ENCODE measurements around the gene ZNF205.

Gene ZNF205

DNA sequence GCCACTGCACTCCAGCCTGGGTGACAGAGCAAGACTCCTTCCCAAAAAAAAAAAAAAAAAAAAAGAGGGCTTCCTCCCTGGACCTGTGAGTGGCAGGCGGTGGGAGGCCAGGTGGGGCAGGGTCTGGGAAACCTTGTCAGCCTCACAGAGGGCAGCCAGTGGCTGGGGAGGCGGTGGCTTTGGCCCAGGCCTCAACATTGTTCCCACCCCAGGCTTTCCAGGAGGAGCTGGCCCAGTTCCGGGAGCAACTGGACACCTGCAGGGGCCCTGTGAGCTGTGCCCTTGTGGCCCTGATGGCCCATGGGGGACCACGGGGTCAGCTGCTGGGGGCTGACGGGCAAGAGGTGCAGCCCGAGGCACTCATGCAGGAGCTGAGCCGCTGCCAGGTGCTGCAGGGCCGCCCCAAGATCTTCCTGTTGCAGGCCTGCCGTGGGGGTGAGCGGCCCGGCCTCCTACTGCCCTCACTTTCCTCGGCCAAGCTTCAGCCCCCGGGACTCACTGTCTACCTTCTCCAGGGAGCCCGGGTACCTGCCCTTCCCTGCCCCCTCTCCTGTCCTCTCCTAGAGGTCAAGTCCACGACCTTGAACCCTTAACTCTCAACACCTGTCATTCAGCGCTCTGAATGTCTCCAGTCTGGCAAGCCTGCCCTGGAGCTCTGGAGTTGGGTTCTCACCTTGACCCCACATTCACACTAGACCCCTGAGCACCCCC is 34.8 kb downstream of the ZNF205 start:
- no peaks in the 10 kb centered on the region for H3K9me3 ChIP-seq (ENCODE audit: control insufficient read depth, low read length)
- no peak overlapping the region for H3K4me3 ChIP-seq (ENCODE audit: low read length)
- no peak overlapping the region for H3K9ac ChIP-seq (ENCODE audit: low read length)
- no peak for DNase-seq (ENCODE audit: low read depth)
- H3K36me3 ChIP-seq (ENCODE audit: control insufficient read depth, insufficient read depth, low read length, severe bottlenecking), result peaks cover under 1% of the 10 kb centered on the region
- peaks cover 10% of the 10 kb centered on the region for H3K4me1 ChIP-seq (ENCODE audit: control insufficient read depth, insufficient read depth, low read length)
- no peaks in the 10 kb centered on the region for H3K27me3 ChIP-seq (replicated peaks; ENCODE audit: control insufficient read depth, insufficient read depth, low read length)

DNA sequence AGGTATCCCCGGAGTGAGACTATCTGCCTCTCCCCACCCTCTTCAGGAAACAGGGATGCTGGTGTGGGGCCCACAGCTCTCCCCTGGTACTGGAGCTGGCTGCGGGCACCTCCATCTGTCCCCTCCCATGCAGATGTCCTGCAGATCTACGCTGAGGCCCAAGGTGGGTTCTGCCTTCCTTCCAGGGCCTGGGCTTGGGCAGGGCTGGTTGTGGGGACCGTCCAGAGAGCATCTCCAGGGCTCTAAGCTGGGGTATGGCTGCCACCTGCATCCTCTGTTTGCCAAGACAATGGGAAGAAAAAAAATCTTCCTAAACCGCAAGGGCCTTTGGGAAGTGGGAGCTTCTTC is 35.3 kb downstream of the ZNF205 start:
- DNase-seq (ENCODE audit: low read depth), result no peak
- Histone ChIP-seq H3K9ac (ENCODE audit: low read length) (no peak overlapping the region), H3K27me3 (replicated peaks; ENCODE audit: control insufficient read depth, insufficient read depth, low read length) (no peaks in the 10 kb centered on the region), H3K4me3 (ENCODE audit: low read length) (no peak overlapping the region), H3K36me3 (ENCODE audit: control insufficient read depth, insufficient read depth, low read length, severe bottlenecking) (no peaks in the 10 kb centered on the region), H3K9me3 (ENCODE audit: control insufficient read depth, low read length) (no peaks in the 10 kb centered on the region), H3K4me1 (ENCODE audit: control insufficient read depth, insufficient read depth, low read length) (peaks cover 13% of the 10 kb centered on the region)

DNA sequence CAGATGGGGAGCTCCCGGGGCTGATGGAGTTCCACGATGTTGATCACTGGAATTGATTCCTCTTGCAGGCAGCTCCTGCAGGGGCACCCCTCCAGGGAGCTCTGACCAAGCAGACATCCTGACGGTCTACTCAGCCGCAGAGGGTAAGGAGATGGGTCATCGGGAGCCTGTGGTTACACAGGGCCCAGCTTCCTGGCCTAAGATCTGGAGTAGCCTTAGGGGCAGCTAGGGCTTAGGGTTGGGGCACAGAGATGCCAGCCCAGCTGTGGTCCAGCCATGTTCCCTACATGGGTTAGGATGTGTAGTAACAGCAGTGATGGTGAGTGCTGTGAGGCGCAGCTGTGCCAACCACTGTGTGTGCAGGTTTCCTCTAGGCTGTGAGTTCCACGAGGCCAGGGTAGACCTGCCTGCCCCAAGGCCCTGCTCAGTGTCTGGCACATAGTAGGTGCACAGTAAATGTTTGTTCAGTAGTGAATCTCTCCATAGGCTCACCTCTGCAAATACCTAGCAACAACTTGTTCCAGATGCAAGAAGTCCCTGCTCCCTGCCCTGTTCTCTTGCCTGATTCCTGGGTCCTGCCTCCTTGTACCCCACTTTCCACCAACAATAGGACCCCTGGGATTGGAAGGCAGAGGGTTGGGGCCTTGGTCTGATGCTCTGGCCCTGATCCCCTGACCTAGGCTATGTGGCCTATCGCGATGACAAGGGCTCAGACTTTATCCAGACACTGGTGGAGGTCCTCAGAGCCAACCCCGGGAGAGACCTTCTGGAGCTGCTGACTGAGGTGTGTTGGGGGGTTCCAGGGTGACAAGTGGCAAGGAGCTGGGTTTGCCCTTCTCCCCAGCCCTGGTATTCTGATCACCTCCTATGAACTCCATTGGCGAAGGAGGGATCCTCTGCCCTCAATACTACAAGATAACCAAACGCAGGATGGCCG is 36.1 kb downstream of the ZNF205 start:
- H3K9me3 ChIP-seq (ENCODE audit: control insufficient read depth, low read length), result no peaks in the 10 kb centered on the region
- H3K4me3 ChIP-seq (ENCODE audit: low read length), result no peak overlapping the region
- no peak overlapping the region for H3K9ac ChIP-seq (ENCODE audit: low read length)
- H3K36me3 ChIP-seq (ENCODE audit: control insufficient read depth, insufficient read depth, low read length, severe bottlenecking), result no peaks in the 10 kb centered on the region
- no peaks in the 10 kb centered on the region for H3K27me3 ChIP-seq (replicated peaks; ENCODE audit: control insufficient read depth, insufficient read depth, low read length)
- DNase-seq (ENCODE audit: low read depth), result no peak
- H3K4me1 ChIP-seq (ENCODE audit: control insufficient read depth, insufficient read depth, low read length), result peaks cover 13% of the 10 kb centered on the region

DNA sequence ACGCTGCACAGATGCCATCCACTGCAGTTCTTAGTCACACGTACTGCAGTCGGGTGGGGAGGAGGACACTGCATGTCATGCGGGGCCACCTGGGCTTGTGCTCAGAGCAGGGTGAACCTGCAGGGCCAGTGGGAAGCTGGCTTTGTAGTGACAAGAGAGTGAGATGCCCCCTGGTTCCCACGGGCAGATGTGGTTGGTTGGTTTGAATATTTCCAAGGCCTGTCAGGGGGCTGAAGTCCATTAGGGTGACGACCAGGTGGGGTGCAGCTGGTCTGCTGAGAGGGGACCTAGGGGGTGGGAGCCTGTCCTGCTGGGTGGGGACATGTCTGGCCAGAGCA is 36.8 kb downstream of the ZNF205 start:
- H3K4me1 ChIP-seq (ENCODE audit: control insufficient read depth, insufficient read depth, low read length), result peaks cover 13% of the 10 kb centered on the region
- H3K27me3 ChIP-seq (replicated peaks; ENCODE audit: control insufficient read depth, insufficient read depth, low read length), result no peaks in the 10 kb centered on the region
- H3K36me3 ChIP-seq (ENCODE audit: control insufficient read depth, insufficient read depth, low read length, severe bottlenecking), result no peaks in the 10 kb centered on the region
- H3K9ac ChIP-seq (ENCODE audit: low read length), result peak overlapping the region; percentile 94
- no peaks in the 10 kb centered on the region for H3K9me3 ChIP-seq (ENCODE audit: control insufficient read depth, low read length)
- DNase-seq (ENCODE audit: low read depth), result no peak
- no peak overlapping the region for H3K4me3 ChIP-seq (ENCODE audit: low read length)

DNA sequence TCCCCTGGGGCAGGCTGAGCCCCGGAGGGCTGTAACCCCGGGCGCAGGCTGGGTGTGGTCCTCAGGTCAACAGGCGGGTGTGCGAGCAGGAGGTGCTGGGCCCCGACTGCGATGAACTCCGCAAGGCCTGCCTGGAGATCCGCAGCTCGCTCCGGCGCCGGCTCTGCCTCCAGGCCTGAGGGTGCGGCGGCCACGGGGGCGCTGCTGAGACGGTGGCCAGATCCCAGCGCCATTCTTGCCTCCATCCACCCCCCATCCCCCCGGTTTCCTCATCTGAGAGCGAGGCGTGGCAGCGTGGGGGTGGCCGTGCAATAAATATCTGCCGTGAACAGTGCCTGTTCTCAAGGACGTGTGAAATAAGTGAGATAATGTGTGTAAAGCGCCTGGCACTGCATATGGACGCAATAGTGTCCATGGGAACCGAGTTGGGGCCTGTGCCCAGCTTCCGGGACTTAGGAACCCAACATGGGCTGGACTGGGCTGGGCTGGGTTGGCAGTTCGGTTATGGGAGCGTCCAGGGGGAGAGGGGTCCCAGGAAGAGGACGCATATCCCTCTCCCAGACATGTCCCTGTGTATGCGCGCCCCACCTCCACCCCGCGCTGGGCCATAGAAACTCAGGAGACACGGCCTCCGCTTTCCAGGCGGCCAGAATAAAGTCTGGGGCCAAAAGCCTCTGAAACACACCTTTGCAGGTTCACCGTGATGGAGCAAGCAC is 37.4 kb downstream of the ZNF205 start:
- Histone ChIP-seq H3K27me3 (replicated peaks; ENCODE audit: control insufficient read depth, insufficient read depth, low read length) (no peaks in the 10 kb centered on the region), H3K36me3 (ENCODE audit: control insufficient read depth, insufficient read depth, low read length, severe bottlenecking) (no peaks in the 10 kb centered on the region)
- DNase-seq (ENCODE audit: low read depth), result peak; percentile 76

DNA sequence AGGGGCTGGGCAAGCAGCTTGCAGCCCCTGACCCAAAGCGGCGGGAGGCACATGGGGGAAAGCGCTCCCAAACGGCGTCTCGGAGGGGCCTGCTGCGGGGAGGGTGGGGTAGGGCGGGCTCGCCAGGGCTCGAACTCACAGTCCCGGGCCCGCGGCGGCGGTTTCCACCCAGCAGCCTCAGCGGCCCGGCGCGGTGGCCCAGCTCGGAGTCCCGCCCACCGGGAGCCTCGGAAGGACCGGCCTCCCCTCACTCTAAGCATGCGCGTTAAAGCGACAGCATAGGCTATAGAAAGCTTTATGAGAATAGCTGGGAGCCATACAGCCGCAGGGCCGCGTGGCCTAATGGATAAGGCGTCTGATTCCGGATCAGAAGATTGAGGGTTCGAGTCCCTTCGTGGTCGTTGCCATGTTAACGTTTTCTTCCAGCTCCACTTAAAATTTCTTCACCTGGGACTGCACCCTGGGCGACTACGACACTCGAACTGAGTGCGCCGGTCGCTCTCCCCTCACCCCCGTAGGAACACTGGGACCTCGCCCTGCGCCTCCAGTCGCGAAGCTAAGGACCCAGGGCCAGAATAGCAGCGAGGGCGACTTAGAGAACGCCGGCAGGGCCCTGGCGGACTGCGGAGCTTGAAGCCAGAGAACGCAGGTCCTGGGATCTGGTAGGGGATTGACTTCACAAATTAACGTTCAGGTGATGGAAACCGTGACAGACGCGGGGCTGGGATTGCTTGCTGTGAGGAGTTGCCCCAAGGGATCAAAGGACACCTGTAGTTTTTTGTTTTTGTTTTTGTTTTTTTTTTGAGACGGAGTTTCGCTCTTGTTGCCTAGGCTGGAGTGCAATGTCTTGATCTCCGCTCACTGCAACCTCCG is 38.2 kb downstream of the ZNF205 start:
- H3K9ac ChIP-seq (ENCODE audit: low read length), result peak overlapping the region; percentile 94
- peaks cover 13% of the 10 kb centered on the region for H3K4me1 ChIP-seq (ENCODE audit: control insufficient read depth, insufficient read depth, low read length)
- no peaks in the 10 kb centered on the region for H3K27me3 ChIP-seq (replicated peaks; ENCODE audit: control insufficient read depth, insufficient read depth, low read length)
- H3K9me3 ChIP-seq (ENCODE audit: control insufficient read depth, low read length), result no peaks in the 10 kb centered on the region
- DNase-seq (ENCODE audit: low read depth), result peak; percentile 99
- peak overlapping the region; percentile 93 for H3K4me3 ChIP-seq (ENCODE audit: low read length)
- H3K36me3 ChIP-seq (ENCODE audit: control insufficient read depth, insufficient read depth, low read length, severe bottlenecking), result no peaks in the 10 kb centered on the region

More for the DNA sequence above, 37.4 kb downstream of the ZNF205 start:
- Histone ChIP-seq H3K4me3 (ENCODE audit: low read length) (peak overlapping the region; percentile 93), H3K9ac (ENCODE audit: low read length) (peak overlapping the region; percentile 94), H3K4me1 (ENCODE audit: control insufficient read depth, insufficient read depth, low read length) (peaks cover 13% of the 10 kb centered on the region), H3K9me3 (ENCODE audit: control insufficient read depth, low read length) (no peaks in the 10 kb centered on the region)

DNA sequence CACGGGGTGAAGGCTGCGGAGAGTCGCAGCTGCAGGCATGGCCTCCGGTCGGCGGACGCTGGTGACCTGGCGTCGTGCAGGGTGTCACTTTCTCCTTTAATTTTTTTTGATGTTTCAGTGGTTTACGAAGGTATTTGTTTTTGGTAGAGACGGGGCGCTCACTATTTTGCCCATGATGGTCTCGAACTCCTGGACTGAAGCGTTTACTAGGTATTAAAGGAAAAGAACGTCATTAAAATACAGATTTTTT is 39.6 kb downstream of the ZNF205 start:
- DNase-seq (ENCODE audit: low read depth), result no peak
- Histone ChIP-seq H3K27me3 (replicated peaks; ENCODE audit: control insufficient read depth, insufficient read depth, low read length) (no peaks in the 10 kb centered on the region), H3K9me3 (ENCODE audit: control insufficient read depth, low read length) (no peaks in the 10 kb centered on the region), H3K9ac (ENCODE audit: low read length) (peak overlapping the region; percentile 51), H3K36me3 (ENCODE audit: control insufficient read depth, insufficient read depth, low read length, severe bottlenecking) (no peaks in the 10 kb centered on the region), H3K4me3 (ENCODE audit: low read length) (peak overlapping the region; percentile 84), H3K4me1 (ENCODE audit: control insufficient read depth, insufficient read depth, low read length) (peaks cover 13% of the 10 kb centered on the region)

DNA sequence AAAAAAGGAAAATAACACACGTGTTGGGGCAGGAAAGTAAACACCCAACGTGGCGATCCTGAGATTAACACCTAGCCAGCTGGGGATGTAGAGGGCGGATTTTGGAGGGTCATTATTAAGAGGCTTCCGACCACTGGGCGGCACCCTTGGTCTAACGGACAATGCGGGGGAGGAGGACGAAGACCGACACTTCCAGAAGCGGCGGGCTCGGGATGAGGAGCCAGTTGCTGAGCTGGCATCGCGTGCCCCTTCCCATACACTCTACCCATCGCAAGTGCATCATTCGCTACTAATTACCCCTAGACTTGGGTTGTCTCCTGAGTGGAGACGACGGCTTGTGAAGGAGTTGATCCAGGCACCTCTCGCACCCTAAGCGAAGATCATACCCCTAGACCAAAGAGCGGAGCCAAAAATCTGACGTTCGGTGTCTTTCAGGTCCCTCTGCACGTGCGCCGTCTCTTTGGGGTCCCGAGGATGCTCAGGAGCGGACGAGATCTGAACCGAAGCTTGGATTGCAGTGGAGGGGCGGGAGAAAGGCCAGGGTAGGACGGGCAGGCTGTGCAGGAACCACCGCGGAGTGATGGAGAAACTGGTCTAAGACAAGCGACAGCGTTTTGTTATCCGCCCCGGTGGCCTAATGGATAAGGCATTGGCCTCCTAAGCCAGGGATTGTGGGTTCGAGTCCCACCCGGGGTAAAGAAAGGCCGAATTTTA is 40.0 kb downstream of the ZNF205 start:
- DNase-seq (ENCODE audit: low read depth), result peak; percentile 92
- Histone ChIP-seq H3K36me3 (ENCODE audit: control insufficient read depth, insufficient read depth, low read length, severe bottlenecking) (no peaks in the 10 kb centered on the region), H3K9me3 (ENCODE audit: control insufficient read depth, low read length) (no peaks in the 10 kb centered on the region), H3K27me3 (replicated peaks; ENCODE audit: control insufficient read depth, insufficient read depth, low read length) (no peaks in the 10 kb centered on the region), H3K9ac (ENCODE audit: low read length) (peak overlapping the region; percentile 51), H3K4me1 (ENCODE audit: control insufficient read depth, insufficient read depth, low read length) (peaks cover 14% of the 10 kb centered on the region), H3K4me3 (ENCODE audit: low read length) (peak overlapping the region; percentile 84)

DNA sequence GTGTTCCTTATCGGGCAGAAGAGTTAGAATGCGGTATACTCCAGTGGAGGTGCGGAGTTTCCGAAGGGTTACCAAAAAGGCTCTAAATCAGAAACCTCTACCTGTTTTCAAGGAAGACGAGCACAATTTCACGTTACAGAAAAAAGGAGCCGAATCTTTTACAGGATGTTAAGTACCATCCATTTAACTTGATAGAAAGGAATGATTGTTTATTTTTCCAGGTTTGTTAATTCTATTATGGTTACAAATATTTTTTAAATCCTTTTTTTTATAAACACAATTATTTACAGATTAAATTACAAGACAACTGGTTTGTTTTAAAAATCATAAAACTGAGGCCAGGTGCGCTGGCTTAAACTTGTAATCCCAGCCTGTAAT is 40.6 kb downstream of the ZNF205 start:
- Histone ChIP-seq H3K4me1 (ENCODE audit: control insufficient read depth, insufficient read depth, low read length) (peaks cover 19% of the 10 kb centered on the region), H3K9ac (ENCODE audit: low read length) (no peak overlapping the region), H3K27me3 (replicated peaks; ENCODE audit: control insufficient read depth, insufficient read depth, low read length) (no peaks in the 10 kb centered on the region), H3K9me3 (ENCODE audit: control insufficient read depth, low read length) (no peaks in the 10 kb centered on the region), H3K4me3 (ENCODE audit: low read length) (no peak overlapping the region), H3K36me3 (ENCODE audit: control insufficient read depth, insufficient read depth, low read length, severe bottlenecking) (no peaks in the 10 kb centered on the region)
- no peak for DNase-seq (ENCODE audit: low read depth)

DNA sequence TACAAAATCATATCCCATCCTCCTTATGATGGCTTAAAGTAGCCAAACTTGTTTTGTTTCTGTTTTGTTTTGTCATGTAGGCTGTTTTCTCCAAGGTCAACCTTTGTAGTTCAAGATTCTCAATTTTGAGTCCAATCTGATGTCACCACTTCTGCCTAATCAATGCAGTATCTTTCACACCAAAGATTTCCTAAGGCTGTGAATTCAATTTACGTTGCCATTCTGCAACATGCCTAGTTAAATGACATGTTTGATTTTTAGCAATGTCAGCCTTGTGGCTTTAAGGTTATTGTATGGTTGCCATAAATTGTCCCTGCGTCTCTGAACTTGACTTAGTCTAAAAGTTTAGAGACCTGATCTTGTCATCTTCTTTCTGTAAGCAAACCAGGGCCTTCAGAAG is 42.8 kb downstream of the ZNF205 start:
- H3K27me3 ChIP-seq (replicated peaks; ENCODE audit: control insufficient read depth, insufficient read depth, low read length), result no peaks in the 10 kb centered on the region
- no peak overlapping the region for H3K9ac ChIP-seq (ENCODE audit: low read length)
- no peak overlapping the region for H3K4me3 ChIP-seq (ENCODE audit: low read length)
- peaks cover 21% of the 10 kb centered on the region for H3K4me1 ChIP-seq (ENCODE audit: control insufficient read depth, insufficient read depth, low read length)
- no peaks in the 10 kb centered on the region for H3K9me3 ChIP-seq (ENCODE audit: control insufficient read depth, low read length)
- DNase-seq (ENCODE audit: low read depth), result no peak
- H3K36me3 ChIP-seq (ENCODE audit: control insufficient read depth, insufficient read depth, low read length, severe bottlenecking), result no peaks in the 10 kb centered on the region
